ENCODE data around the gene PRR14. TPM values are rescaled to one million over a fixed set of nuclear protein-coding genes. Genes with fewer than 3 reads are reported as not detected.
"Not testable (repeated sequence)": the region's sequence is repeated elsewhere in the genome, so short reads cannot be mapped to it uniquely, and the experiment has no call there.

Gene PRR14
- total RNA-seq, 1 donor from 2014 or later, result 45.3 TPM

DNA sequence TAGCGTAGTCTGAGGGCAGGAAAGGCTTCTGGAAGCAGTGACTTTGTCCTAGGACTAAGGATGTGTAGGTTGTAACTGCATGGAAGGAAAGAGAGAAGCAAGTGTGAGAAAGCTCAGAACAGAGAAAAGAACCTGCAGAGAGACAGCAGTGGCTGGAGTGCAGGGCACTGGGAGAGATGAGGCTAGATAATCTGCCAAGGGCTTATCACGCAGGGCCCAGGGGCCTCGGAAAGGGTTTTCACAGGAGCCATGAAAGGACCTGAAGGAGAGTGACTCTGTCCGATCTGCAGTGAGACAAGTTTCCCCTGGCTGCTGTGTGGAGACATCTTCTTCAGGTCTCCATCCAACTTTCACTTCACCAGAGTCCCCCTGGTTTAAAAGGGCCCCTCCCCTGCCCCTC, 41.1 kb downstream of the PRR14 start:
- Mint-ChIP-seq H3K4me1 (ENCODE audit: unreplicated experiment) (peaks cover 7% of the 10 kb centered on the region), H3K9me3 (ENCODE audit: unreplicated experiment) (no peaks in the 10 kb centered on the region), H3K27ac (ENCODE audit: unreplicated experiment) (no peak overlapping the region), H3K36me3 (ENCODE audit: low read depth, unreplicated experiment) (peaks cover 9% of the 10 kb centered on the region), H3K4me3 (ENCODE audit: unreplicated experiment) (no peak overlapping the region), H3K27me3 (ENCODE audit: unreplicated experiment) (peaks cover 16% of the 10 kb centered on the region)
- no peak for DNase-seq (ENCODE audit: low spot score)
- TF ChIP-seq, protein P1, sequence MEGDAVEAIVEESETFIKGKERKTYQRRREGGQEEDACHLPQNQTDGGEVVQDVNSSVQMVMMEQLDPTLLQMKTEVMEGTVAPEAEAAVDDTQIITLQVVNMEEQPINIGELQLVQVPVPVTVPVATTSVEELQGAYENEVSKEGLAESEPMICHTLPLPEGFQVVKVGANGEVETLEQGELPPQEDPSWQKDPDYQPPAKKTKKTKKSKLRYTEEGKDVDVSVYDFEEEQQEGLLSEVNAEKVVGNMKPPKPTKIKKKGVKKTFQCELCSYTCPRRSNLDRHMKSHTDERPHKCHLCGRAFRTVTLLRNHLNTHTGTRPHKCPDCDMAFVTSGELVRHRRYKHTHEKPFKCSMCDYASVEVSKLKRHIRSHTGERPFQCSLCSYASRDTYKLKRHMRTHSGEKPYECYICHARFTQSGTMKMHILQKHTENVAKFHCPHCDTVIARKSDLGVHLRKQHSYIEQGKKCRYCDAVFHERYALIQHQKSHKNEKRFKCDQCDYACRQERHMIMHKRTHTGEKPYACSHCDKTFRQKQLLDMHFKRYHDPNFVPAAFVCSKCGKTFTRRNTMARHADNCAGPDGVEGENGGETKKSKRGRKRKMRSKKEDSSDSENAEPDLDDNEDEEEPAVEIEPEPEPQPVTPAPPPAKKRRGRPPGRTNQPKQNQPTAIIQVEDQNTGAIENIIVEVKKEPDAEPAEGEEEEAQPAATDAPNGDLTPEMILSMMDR (IDR thresholded peaks at IDR 0.05; ENCODE audit: unreplicated experiment), result no peak

DNA sequence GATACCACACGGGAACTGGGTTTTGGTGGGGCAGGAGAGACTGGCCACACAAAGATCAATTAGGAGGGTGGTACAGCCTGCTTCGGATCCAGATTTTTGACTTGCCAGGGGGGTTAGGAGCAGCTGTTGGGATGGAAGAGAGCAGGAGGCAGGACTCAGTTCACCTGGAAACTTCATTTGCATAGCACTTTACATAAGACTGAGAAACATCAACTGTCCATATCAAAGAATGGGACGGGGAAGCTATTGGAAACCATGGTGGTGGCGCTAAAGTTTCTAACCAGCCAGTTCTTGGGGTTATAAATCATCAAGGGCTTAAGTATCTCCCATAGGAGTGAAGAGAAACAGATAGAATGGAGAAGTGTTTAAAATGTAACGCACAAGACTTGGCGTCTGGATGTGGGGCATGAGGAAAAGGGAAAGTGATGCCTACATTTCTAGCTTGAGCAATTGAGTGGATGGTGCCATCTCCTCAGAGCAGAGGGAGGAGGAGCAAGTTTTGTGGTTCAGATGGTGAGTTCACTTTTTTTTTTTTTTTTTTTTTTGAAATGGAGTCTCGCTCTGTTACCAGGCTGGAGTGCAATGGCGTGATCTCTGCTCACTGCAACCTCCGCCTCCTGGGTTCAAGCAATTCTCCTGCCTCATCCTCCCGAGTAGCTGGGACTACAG, 41.8 kb downstream of the PRR14 start:
- no peak for DNase-seq (ENCODE audit: low spot score)
- Mint-ChIP-seq H3K27me3 (ENCODE audit: unreplicated experiment) (peaks cover 22% of the 10 kb centered on the region), H3K4me1 (ENCODE audit: unreplicated experiment) (peaks cover 7% of the 10 kb centered on the region), H3K9me3 (ENCODE audit: unreplicated experiment) (no peaks in the 10 kb centered on the region), H3K27ac (ENCODE audit: unreplicated experiment) (no peak overlapping the region), H3K4me3 (ENCODE audit: unreplicated experiment) (no peak overlapping the region), H3K36me3 (ENCODE audit: low read depth, unreplicated experiment) (peaks cover 9% of the 10 kb centered on the region)
- TF ChIP-seq, protein P1 (IDR thresholded peaks at IDR 0.05; ENCODE audit: unreplicated experiment), result no peak

DNA sequence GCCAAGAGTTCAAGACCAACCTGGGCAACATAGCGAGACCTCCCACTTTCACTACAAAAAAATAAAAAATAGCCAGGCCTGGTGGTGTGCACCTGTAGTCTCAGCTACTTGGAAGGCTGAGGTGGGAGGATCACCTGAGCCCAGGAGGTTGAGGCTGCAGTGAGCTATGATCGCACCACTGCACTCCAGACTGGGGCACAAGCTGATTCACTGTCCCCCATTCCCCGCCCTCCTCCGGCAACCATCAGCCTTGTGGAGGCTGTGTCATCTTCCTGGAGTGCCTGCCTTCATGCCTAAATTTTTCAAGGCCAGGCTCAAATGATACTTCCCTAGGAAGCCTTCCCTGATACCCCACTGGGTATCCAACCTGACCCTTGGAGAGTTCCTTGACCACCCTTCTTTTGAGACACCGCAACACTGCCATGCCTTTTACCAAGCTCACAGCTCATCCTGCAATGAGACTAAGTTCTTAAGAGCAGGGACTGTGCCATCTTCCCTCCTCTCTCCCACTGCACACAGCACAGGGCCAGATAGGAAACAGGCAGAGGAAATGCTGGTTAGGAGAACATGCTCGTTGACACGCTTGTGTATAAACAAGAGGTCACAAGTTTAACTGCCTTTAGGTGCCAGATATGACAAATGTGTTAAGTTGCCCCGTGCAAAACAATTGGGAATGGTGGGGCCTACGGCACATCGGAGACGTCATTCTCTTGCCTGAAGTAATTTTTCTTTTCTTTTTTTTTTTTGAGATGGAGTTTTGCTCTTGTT, 44.4 kb downstream of the PRR14 start:
- TF ChIP-seq, protein P1 (IDR thresholded peaks at IDR 0.05; ENCODE audit: unreplicated experiment), result no peak
- Mint-ChIP-seq H3K36me3 (ENCODE audit: low read depth, unreplicated experiment) (peaks cover 16% of the 10 kb centered on the region), H3K4me1 (ENCODE audit: unreplicated experiment) (peaks cover 16% of the 10 kb centered on the region), H3K27ac (ENCODE audit: unreplicated experiment) (peak overlapping the region; percentile 13), H3K27me3 (ENCODE audit: unreplicated experiment) (peaks cover 32% of the 10 kb centered on the region), H3K4me3 (ENCODE audit: unreplicated experiment) (no peak overlapping the region), H3K9me3 (ENCODE audit: unreplicated experiment) (no peaks in the 10 kb centered on the region)
- no peak for DNase-seq (ENCODE audit: low spot score)

DNA sequence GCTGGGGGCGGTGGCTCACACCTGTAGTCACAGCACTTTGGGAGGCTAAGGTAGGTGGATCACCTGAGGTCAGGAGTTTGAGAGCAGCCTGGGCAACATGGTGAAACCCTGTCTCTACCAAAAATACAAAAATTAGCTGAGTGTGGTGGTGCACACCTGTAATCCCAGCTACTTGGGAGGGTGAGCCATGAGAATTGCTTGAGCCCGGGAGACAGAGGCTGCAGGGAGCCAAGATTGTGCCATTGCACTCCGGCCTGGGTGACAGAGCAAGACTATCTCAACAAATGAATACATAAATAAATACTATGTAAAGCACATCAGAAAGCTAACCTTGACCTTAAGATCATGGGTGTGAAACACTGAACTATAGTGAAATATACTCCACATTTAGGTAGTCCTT, 45.9 kb downstream of the PRR14 start:
- not testable (repeated sequence) for H3K27ac Mint-ChIP-seq (ENCODE audit: unreplicated experiment); DNase-seq (ENCODE audit: low spot score); H3K9me3 Mint-ChIP-seq (ENCODE audit: unreplicated experiment); H3K4me3 Mint-ChIP-seq (ENCODE audit: unreplicated experiment)
- Mint-ChIP-seq H3K36me3 (ENCODE audit: low read depth, unreplicated experiment) (peaks cover 17% of the 10 kb centered on the region), H3K4me1 (ENCODE audit: unreplicated experiment) (peaks cover 18% of the 10 kb centered on the region), H3K27me3 (ENCODE audit: unreplicated experiment) (peaks cover 29% of the 10 kb centered on the region)

DNA sequence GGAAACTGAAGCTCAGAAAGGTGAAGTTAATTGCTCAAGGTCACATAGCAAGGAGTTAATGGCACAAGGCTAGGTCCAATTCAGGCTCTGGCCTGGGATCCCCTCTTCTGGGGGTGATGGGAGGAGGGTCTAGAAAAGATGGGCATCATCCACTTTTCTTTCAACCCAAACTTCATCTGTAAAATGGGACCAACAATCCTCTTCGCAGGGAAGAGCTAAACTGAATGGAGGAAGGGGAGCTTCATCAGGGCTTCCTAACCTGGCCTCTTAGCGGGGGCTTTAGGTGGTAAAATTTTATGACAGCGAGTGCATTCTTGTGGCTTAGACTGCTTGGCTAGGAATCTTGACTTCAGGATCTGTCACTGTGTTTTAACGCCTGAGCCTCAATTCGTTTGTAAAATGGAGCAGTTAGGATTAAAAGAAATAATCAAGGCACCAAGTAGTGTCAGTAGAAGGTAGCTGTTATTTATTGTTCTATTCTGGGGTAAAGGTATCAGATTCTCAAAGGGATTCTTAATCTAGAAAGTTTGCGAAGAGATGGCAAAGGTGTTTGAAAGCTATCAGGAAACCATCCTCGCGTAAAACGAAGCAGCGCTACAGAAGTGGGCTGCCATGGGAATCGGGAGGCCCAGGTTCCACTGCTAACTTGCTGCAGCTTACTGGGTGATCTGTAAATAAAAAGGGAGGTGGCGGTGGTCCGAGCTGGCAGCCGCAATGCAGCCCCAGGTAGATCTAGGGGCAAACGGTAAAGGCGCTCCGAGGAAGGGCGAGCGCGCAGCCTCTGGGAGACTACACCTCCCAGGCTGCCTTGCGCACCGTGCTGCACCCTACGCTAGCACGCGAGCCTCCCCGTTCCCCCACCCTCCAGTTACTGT, 46.7 kb downstream of the PRR14 start:
- Mint-ChIP-seq H3K9me3 (ENCODE audit: unreplicated experiment) (no peaks in the 10 kb centered on the region), H3K4me3 (ENCODE audit: unreplicated experiment) (peak overlapping the region; percentile 98), H3K27me3 (ENCODE audit: unreplicated experiment) (peaks cover 23% of the 10 kb centered on the region), H3K27ac (ENCODE audit: unreplicated experiment) (peak overlapping the region; percentile 99), H3K4me1 (ENCODE audit: unreplicated experiment) (peaks cover 15% of the 10 kb centered on the region), H3K36me3 (ENCODE audit: low read depth, unreplicated experiment) (peaks cover 16% of the 10 kb centered on the region)
- TF ChIP-seq, protein P1 (IDR thresholded peaks at IDR 0.05; ENCODE audit: unreplicated experiment), result no peak
- no peak for DNase-seq (ENCODE audit: low spot score)
